ENCODE data around the gene NACC1. TPM values are rescaled to one million over a fixed set of nuclear protein-coding genes. Genes with fewer than 3 reads are reported as not detected.
A peak's percentile ranks its signal among the peaks of the same experiment; 100 is the strongest.

Gene NACC1
- total and polyA plus RNA-seq, 2 of the 13 experiments (the other 11 are each of a cell fraction or from before 2014, with no cell fraction given) = 31.8 to 42.3 TPM

- no peak for TF ChIP-seq SNRNP70 (IDR thresholded peaks at IDR 0.05; ENCODE audit: low read depth, low read length)
- TF ChIP-seq ZBTB10 (CRISPR knock-in tag; IDR thresholded peaks at IDR 0.05; ENCODE audit: borderline replicate concordance) = peak; percentile 24; the same call in 1 of the 2 replicates
- TF ChIP-seq ONECUT2 (CRISPR knock-in tag; IDR thresholded peaks at IDR 0.05) = no peak
- TF ChIP-seq ZKSCAN1 (IDR thresholded peaks at IDR 0.05; ENCODE audit: low read length) = no peak
- no peak for TF ChIP-seq ZNF646 (CRISPR knock-in tag; IDR thresholded peaks at IDR 0.05)
- peak; percentile 71; the same call in 1 of the 2 replicates for TF ChIP-seq ERF (CRISPR knock-in tag; IDR thresholded peaks at IDR 0.05)
- TF ChIP-seq PAWR (CRISPR knock-in tag; IDR thresholded peaks at IDR 0.05; ENCODE audit: borderline replicate concordance) = no peak
- no peak for TF ChIP-seq MLXIP (CRISPR knock-in tag; IDR thresholded peaks at IDR 0.05; ENCODE audit: borderline replicate concordance)
- TF ChIP-seq SMAD9 (CRISPR knock-in tag; IDR thresholded peaks at IDR 0.05) = no peak
- TF ChIP-seq NR1H2 (CRISPR knock-in tag; IDR thresholded peaks at IDR 0.05; ENCODE audit: borderline replicate concordance, low read depth) = no peak
- 0 out of 2 replicates have a peak, but pooled peaks have one; percentile 19 for TF ChIP-seq LCORL (IDR thresholded peaks at IDR 0.05)
- TF ChIP-seq LCORL (CRISPR knock-in tag; IDR thresholded peaks at IDR 0.05) = peak; percentile 93
- TF ChIP-seq CENPT (CRISPR knock-in tag; IDR thresholded peaks at IDR 0.05; ENCODE audit: low read depth) = no peak
- TF ChIP-seq ZNF274 (CRISPR knock-in tag; IDR thresholded peaks at IDR 0.05) = no peak
- peak; percentile 90 for TF ChIP-seq ZNF350 (CRISPR knock-in tag; IDR thresholded peaks at IDR 0.05; ENCODE audit: borderline replicate concordance, low read depth)
- TF ChIP-seq ZNF101 (CRISPR knock-in tag; IDR thresholded peaks at IDR 0.05; ENCODE audit: borderline replicate concordance, low read depth) = no peak
Observed at GRCh38 chr19:13150187-13150930, 32.3 kb downstream of the NACC1 start, which contains the start of the genes IER2 and STX10 (continued).

Measured in HepG2 (cell line).